D721Med (cell line): ENCODE measurements around the gene RALGAPA2.

Experiments
- DNase-seq: peaks from one replicate; pipeline ENCODE4 v3.0.0; 2011; ENCODE audit warnings: low spot score; ENCODE audit not compliant: insufficient read length
- FAIRE-seq: peaks from 2 replicates; lab custom pipeline; 2011; peaks lifted over from hg19 to GRCh38; lab: Jason Lieb, UNC
- TF ChIP-seq, protein P1 (sequence below): IDR thresholded peaks from 2 replicates; pipeline ENCODE4 v1.5.1; 2012; ENCODE audit warnings: mild to moderate bottlenecking, control low read depth; ENCODE audit not compliant: insufficient read depth; ENCODE audit errors: missing control alignments

RALGAPA2 gene

DNA sequence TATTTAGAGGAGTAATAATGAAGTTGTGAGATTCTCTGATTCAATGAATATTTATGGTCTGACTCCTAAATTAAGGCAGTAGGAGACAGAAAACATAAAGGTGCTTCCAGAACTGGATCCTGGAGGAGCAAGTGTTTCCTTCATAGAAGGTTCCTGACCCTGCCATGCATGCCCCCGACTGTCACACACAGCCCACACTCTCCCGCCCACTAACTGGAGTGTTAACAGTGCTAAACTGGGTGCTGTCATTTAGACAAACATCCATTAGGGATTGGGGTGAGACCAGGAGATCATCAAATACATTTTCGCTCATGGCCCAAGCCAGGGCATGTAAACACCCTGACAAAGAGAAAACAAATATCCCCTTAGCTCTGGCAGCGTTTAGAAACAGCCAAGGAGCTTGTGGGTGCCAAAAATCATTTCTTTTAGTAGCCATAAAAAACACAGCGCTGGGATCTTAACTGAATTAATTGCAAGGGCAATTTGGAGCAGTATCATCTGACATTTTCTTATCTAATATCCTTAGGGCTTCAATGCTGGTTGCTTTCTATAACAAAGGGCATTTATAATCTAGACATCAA, 297.7 kb downstream of the RALGAPA2 start:
- DNase-seq = no peak
- TF ChIP-seq, protein P1, sequence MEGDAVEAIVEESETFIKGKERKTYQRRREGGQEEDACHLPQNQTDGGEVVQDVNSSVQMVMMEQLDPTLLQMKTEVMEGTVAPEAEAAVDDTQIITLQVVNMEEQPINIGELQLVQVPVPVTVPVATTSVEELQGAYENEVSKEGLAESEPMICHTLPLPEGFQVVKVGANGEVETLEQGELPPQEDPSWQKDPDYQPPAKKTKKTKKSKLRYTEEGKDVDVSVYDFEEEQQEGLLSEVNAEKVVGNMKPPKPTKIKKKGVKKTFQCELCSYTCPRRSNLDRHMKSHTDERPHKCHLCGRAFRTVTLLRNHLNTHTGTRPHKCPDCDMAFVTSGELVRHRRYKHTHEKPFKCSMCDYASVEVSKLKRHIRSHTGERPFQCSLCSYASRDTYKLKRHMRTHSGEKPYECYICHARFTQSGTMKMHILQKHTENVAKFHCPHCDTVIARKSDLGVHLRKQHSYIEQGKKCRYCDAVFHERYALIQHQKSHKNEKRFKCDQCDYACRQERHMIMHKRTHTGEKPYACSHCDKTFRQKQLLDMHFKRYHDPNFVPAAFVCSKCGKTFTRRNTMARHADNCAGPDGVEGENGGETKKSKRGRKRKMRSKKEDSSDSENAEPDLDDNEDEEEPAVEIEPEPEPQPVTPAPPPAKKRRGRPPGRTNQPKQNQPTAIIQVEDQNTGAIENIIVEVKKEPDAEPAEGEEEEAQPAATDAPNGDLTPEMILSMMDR = no peak
- FAIRE-seq = no peak

DNA sequence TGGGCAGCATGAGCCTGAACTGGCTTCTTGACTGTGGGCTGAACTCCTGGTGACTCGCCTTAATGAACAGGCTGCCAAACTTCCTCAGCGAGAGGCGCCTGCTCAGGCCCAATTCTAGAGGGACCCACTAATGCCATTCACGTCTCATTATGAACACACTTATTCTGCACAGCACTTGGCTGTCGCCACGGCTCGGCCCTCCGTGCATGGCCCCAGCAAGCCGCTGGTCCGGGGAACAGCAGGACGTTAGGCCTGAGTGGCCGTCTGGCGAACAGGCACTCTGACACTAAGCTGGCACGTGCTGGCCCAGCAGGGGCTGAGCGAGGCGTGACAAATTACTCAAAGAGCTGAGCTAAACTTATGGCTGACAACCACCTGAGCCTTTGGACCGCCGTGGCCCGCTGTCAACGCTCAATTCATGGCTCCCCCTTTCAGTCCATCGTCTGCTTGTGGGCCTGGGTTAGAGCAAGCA, 298.6 kb downstream of the RALGAPA2 start:
- FAIRE-seq (no peak), DNase-seq (no peak)

DNA sequence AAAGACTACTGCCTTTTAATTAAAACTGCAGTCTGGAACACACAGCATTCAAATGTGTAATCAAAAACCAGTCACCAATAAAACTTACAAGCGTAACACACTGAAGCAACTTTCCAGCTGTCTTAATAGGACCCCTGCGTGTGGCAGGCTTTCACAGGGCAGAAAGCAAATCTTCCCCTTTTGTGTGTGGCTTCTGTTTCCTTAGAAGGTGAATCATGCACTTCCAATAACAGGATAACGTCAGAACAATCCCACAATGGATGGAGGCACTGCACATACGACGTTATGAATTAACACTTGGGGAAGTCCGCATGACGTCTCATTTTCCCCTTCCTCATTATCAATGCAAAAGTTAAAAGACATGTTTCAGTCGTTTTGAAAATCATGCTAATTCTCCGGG, 299.7 kb downstream of the RALGAPA2 start:
- TF ChIP-seq, protein P1 = no peak
- no peak for DNase-seq
- FAIRE-seq = no peak

More for the DNA sequence above, 298.6 kb downstream of the RALGAPA2 start:
- TF ChIP-seq, protein P1 = no peak

DNA sequence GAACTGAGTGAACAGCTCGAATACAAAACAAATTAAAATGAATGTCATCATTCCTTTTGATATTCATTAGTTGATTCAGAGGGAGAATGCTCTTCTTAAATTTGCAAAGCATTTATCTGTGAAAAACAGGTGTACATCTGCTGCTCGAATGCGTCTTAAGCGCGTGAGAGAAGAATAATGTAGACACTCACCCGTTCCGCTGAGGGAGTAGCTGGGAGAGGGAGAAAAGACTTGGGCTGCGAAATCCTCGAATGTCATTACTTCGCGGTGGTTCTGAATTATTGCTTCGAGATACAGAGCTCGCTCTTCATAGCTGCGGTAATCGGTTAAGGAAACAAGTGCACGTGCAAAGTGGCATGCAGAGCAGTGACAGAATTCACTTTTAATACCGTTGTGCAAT, 300.6 kb downstream of the RALGAPA2 start:
- TF ChIP-seq, protein P1 = no peak
- DNase-seq (no peak), FAIRE-seq (no peak)

DNA sequence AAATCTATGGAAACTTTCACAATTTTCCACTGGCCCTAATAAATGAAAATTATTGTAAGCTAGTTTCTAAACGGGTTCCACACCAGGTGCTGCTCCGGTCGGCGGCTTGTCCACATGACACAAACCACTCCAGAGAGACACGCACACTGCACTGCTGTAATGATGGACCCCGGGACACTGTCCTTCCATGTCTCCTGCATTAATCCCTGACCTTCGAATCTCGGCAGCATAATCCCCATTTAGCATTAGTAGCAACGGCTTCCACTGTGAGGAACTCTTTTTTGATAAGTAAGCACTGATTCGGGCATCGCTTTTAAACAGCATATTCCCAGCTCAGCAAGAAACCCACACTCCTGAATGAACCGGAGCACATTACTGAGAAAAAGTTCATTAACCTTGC, 301.0 kb downstream of the RALGAPA2 start:
- FAIRE-seq (no peak), DNase-seq (no peak)
- TF ChIP-seq, protein P1 = no peak

DNA sequence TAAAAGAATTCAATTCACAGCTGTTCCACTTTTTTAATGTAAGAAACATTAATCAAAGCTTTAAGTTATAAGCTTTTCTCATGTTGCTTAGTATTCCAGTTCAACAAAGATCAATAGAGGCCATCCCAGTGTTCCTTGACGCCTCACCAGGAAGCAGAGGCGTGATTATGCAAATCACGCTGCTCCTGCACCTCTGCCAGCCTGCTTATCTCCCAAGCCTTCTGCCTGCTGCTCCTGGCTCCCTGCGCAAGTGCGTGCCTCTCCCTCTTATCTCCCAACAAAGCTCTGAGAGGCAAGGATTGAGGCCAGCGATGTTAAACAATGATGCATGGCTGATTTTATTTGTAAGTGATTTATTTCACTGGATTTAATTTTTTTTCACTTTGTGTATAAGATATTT, 301.8 kb downstream of the RALGAPA2 start:
- DNase-seq = no peak
- peak; percentile 46 for FAIRE-seq
- TF ChIP-seq, protein P1 = no peak

DNA sequence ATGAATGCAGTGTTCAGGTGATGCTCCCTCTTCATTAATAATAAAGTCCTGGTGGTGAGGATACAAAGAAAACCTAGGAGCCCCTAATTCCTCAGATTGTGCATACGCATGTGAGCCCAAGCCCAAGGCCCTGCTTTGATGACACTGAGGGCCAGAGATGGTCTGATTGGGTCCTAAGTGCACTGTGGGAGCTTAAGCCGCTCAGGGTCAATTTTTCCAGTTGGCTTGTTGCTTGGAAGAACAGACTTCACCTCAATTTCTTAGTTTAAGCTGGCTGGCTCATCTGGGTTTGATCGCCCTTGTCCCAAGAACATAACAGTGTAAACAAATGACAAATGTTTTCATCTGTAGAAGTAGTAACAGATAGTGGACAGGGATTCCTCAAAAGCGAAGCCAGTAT, 303.1 kb downstream of the RALGAPA2 start:
- FAIRE-seq (no peak), DNase-seq (no peak)
- TF ChIP-seq, protein P1 = no peak
